ENCODE data around the gene ADGB.

DNA sequence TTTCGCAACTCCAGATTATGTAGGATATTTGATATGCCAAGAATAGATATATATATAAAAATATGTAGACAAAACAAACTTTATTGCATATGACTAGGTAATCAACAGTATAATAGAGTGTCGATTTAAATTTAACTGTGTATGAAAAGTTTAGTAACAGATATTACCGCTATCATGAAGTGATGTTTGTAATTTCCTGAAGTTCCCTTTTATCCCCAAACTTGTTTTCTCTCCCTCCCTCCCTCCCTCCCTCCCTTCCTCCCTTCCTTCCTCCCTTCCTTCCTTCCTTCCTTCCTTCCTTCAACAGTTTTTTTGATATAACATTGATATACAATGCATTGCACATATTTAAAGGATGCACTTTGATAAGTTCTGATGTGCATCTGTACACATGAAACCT is 15.2 kb downstream of the ADGB start:
- no peak for TF ChIP-seq CTCF (conservative IDR thresholded peaks at IDR 0.05 in 1 of 2, IDR thresholded peaks at IDR 0.05 in 1 of 2; ENCODE audit: low read depth in 1 of 2, low read length in 2 of 2)
- no peak for TF ChIP-seq EZH2 (IDR thresholded peaks at IDR 0.05; ENCODE audit: low read length, missing control alignments)

Data from fibroblast of lung (primary cell).